Esophagus muscularis mucosa (tissue), 4 donors: ENCODE data around the gene DCN.

Experiments
- CTCF ChIP-seq, 3 experiments: fragments of 200-600 bp in 2 of 3; fragments of 450-650 bp in 1 of 3; sonication (generic) in 2 of 3; IDR thresholded peaks; one replicate each; pipeline ENCODE4 v1.5.1; 2017 to 2019; ENCODE audit warnings: antibody characterized with exemption in 3 of 3, mild to moderate bottlenecking in 2 of 3, moderate library complexity in 1 of 3
- EP300 ChIP-seq: sonication (generic); formaldehyde crosslinking; IDR thresholded peaks from one replicate; pipeline ENCODE4 v1.6.1; 2017; ENCODE audit warnings: antibody characterized with exemption
- POLR2A ChIP-seq: fragments of 450-650 bp; IDR thresholded peaks from one replicate; pipeline ENCODE4 v1.6.1; 2017; ENCODE audit warnings: antibody characterized with exemption, moderate library complexity, mild to moderate bottlenecking, low read depth
- POLR2AphosphoS5 ChIP-seq, 2 donors: sonication (generic); formaldehyde crosslinking; IDR thresholded peaks; one replicate each; pipeline ENCODE4 v1.6.1; 2017; ENCODE audit warnings: antibody characterized with exemption in 2 of 2

GRCh38 chr12:91163116-91163515 lies 19.5 kb downstream of the DCN start:
- TF ChIP-seq CTCF (IDR thresholded peaks at IDR 0.05) (no peak), POLR2AphosphoS5 (IDR thresholded peaks at IDR 0.05) (no peak), POLR2A (no peak), EP300 (no peak)
